GM18498 (cell line): Measurements from ENCODE around the gene COL23A1.

Experiments
- ATAC-seq: cut with Tn5 transposase; IDR thresholded peaks from one replicate; pipeline ENCODE4 v1.9.1; 2021; ENCODE audit warnings: mild to moderate bottlenecking, moderate library complexity; ENCODE audit not compliant: unreplicated experiment

COL23A1 gene

DNA sequence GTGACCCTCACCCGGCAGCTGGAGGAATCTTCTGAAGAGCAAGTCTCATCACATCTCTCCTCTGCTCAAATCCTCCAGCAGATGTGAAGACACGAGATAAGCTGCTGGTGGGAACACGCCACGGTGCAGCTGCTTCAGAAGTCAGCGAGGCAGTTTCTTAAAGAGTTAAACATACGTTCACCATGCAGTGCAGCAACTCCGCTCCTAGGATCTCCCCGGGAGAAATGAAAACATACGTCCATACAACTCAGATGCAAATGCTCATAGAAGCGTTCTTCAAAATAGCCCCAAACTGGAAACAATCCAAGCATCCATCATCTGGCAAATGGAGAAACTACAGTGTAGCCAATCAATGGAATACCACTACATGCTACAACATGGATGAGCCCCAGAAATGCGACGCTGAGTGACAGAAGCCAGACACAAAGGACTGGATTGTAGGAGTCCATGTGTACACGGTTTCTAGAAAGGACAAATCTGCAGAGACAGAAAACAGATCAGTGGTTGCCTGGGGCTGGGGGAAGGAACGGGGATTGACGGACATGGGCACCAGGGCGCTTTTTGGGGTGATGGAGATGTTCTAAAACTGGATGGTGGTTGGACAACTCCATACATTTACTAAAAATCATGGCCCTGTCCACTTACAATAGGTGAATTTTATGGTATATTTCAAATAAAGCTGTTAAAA is 150.6 kb downstream of the COL23A1 start:
- ATAC-seq = no peak

DNA sequence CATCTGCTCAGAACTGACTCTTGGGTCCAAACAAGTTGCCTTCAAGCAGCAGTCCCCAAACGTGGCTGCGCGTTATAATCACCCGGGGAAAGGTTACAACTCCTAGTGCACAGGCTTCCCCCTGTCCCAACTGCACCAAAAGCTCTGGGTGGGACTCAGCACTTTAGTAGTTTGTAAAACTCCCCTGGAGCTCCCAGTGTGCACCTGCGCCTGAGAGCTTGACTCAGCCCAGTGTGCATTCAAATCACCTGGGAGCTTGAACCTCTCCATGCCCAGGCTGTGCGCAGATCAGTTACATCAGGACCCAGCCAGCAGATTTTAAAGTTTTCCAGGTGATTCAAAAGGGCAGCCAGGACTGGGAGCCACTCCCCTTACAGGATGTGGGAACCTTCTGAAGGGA is 151.4 kb downstream of the COL23A1 start:
- ATAC-seq = no peak

DNA sequence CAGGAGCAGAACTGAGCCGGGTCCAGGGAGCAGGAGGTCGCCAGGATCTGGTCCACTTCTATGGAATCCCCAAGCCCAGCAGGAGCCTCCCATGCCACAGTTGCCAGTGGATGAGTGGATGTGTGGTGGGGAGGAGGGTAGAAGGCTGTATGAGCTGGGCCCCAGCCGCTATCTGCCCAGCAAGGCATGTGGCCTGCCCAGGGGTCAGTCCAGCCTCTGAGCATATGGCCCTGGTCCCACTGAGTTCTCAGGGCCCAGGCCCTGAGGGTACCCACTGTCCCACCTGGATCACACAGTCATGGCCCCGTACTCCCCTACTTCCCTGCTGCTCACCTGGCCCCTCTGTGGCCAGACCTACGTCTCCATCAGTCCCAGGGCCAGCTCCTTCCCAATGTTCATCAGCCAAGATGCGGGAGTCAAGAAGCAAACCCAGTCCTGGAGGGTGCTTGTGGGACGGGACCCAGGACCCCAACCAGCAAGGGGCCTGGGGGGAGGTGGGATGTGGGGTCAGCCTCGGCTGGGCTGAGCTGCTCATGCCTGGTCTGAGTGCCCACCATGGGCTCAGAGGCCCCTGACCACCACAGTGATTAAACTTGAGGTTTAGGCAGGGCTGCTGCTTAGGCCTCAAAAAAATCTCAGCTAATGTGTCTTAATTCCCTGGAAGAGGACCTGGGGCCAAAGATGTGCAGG is 152.7 kb downstream of the COL23A1 start:
- ATAC-seq = no peak

DNA sequence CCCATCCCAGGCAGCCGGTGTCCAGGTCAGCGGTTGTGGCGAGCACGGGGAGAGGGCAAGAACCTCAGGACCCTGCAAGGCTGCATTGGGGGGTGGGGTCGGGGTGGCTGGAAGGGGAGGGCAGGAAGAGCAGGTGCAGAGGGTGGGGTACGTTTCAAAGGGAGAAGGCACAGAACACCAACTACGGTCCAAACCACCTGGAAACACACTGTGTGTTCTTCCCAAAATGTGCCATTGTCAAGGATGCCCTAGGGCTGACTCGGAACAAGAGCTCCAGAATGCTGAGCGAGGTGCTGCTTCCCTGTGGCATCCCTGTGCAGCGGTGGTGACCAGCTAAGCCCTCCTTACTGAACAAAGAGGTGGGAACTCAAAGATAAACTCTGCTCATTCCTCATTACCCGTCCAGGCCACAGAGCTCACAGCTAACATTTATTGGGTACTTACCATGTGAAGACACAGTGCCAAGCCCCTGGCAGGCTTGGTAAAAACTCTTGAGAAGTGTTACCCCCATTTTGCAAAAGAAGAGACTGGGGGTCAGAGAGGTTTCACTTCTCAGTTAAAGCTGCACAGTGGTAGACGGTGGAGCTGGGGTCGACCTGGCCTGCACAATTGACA is 153.8 kb downstream of the COL23A1 start:
- no peak for ATAC-seq

DNA sequence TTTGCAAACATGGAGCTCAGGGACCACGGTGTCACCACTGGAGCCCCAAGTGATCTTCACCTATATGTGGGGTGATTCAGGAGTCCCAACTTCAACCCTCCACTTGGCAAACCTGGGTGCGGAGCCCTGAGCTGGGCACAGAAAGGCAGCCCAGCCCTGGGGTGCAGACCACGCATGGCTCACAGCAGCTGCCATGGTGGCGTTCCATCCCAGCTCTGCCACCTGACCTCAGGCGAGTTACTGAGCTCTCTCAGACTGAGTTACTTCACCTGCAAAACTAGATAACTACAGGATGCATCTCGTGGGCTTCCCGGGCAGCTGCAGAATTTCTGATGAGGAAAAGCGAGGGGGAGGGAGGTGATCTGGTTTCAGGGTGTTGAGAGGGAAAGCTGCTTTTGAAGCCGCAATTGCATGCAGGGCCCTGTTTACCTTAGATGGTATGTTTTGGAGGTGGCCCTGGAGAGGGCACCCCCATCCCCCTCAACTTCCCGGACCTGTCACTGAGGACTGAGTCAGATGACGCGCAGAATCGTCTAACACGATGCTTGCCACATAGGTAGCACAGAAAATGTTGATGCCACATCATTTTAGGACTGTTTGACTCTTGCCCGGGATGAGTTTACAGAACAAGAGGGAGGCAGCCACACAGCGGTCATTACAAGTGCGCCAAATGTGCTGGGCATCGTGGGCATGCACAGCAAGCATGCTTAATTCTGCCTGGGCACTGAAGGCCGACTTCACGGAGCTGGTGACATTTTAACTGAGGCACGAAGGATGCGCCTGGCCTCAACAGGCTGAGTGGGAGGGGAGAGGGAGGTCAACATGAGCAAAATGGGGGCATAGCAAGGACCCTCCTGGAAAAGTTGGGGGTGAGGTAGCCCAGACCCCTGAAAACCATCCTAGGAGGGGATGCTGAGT is 154.6 kb downstream of the COL23A1 start:
- ATAC-seq = no peak

DNA sequence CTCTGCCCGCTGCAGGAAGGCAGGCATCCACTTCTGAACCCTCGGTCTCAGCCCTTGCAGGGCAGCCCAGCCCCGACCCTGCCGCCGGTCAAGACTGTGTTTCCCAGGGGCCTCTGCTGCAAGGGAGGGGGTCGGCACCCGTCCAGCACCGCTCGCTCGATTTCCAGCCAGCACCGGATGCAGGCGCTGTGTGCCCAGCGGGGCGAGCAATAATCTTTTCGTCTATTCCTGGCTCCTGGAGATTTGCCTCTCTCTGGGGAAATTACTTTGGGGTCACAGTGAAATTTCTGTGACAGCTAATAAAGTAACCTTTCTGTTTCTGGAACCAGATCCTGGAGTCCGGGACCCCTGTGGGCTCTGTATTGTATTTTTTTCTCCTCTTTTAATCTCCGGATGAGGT is 155.3 kb downstream of the COL23A1 start:
- no peak for ATAC-seq

DNA sequence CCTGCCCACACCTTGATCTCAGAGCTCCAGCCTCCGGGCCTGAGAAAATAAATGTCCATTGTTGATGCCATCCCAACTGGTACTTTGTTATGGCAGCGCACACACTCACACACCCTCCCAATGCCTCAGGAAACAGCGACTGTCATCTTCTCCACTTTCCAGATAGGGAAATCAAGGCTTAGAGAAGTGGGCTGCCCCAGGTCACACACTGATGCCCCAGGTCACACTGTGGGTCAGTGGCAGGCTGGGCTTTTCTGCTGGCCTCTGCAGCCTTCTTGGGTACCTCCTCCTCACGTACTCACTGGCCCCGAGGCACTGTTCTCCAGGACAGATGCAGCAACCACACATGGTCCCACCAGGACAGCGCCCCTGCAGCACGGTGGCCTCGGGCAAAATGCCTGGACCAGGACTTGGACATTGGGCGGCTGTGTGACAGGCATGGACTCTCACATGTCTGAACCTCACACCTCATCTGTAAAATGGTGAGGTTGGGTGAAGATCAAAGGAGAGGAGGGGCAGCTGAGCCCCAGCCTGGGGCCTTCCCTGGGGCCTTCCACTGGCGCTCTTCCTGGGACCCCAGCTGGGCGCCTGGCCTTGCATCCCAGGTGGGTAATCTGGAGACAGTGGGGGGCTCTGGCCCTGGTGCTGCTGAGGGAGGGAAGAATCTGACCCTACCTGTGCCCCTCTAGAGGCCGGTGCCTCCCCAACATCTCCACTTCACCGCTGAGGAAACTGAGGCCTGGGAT is 156.0 kb downstream of the COL23A1 start:
- ATAC-seq = no peak

DNA sequence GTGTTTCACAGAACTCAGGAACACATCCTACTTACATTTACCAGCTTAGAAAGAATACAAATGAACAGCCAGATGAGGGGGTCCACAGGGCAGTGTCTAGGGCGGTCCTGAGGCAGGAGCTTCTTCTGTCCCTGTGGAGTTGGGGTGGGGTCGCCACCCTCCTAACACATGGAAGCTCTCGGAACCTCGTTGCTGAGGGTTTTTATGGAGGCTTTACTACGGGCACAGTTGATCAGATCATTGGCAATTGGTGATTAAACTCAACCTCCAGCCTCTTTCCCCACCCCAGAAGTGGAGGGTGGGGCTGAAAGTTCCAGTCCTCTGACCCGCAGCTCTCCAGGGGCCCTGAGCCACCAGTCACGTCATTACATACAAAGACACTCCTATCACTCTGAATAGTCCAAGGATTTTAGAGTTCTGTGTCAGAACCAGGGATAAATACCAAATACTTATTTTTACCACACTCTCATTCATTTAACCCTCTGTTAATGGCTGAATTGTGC is 156.9 kb downstream of the COL23A1 start:
- no peak for ATAC-seq

DNA sequence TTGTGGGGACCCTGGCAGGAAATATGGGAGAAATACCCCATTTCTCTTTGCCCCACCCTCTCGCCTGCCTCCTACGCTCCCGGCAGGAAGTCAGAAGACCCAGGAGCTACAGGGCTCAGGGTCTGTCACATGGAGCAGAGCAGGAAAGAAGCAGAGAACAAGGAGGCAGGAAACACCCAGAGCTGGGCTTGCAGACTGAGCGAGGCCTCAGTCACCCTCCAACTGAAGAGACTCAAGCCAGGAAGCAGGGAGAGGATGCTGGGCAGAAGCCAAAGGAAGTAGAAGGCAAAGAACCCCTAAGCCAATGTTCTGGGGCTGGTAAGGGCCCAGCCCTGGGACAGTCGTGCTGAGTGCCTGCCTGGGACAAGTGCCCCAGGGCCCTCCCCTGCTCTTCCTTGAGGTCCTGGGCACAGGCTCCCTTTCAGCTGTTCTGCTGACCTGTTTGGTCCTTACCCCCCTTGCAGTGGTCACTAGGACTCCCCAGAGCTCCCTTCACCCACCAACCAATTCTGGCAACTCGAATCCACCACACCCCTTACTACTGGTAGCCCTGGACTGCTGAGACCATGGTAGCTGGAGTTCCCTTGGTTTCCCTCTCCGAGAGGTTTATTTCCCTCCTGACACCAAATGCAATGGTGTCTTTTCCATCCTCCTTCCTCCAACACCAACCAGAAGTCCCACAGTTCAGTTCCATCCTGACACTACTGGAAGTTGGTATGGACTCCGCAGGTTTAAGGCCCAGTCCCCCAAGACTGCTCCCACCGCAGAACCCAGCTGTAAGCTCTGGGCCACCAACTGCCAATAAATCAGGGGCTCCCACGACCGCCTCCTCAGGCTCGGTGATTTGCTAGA is 157.5 kb downstream of the COL23A1 start:
- no peak for ATAC-seq

DNA sequence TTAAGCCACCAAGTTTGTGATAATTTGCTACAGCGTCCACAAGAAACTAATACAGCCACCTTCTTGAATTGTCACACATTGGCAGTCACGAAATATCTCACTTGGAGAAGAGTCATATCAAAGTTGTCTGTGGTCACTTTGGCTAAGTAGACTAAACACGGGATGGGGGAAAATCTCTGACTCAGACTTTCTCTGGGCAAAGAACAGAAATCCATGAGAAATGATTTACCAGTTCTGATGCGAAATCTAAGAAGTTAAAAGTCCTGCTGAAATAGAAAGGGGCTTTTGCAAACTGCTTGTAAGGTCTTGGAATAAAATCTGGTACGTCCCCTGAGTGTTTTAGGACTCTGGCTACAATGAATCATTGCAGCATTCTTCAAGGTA is 158.4 kb downstream of the COL23A1 start:
- ATAC-seq = no peak

DNA sequence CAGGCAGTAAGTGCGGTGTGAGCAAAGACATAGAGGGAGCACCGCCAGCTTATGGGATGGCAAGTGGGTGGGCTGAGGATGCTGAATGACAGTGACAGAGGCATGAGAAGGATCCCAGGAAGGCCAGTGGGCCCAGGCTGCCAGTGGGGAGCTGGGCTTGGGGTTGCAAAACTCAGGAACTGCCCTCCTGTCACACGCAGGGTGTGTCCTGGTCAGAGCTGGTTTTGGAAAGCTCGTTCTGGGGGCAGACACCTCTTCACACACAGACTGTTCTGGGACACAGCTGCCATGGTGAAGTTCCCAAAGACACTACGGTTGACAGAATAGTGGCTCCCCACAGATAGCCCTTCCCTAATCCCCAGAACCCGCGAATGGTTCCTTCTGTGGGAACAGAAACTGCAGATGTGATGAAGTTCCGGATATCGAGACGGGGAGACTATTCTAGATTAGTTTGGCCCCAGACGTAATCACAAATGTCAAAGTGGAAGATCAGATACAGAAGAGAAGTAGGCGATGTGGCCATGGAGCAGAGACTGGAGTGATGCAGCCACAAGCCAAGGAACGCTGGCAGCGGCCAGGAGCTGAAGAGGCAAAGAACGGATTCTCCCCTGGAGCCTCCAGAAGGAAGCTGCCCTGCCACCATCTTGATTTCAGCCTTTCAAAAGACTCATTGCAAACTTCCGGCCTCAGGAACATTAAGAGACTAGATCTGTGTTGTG is 159.0 kb downstream of the COL23A1 start:
- no peak for ATAC-seq

DNA sequence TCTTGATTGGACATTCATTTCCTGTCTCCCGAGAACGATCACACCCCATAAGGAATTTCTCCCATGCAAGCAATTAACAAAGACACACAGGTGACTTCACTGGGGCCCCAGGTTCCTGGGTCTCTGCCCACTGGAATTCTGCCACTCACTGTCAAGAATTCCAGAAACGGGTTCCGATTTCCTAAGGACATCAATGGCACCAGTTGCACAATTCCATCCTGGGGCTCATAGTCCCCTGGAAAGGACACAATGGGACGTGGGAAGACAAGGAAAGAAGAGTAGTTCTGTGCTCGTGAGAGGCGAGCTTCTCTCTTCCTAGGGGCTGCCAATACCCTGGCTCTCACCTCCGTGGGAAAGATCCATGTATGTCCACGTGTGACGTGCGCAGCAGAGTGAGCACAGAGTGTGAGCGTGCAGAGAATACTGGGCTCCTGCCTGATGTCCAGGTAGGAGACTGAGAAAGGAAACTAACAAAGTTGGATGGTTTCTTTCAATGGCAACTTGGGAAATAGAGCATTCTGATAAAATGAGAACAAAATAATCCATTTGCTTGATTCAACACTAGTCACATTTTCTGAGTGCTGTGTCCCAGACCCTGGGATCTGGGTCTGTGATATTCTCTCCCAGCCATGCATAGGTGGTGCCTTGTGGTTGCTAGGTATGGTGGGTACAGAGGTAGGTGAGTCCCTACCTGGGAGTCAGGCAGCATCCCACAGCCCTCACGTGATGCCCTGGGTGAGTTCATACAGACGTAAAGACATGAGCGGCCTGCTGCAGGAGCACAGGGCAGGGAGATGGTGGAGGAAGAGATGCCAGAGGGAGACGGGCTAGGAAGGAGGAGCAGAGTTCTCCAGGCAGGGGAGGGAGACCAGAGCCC is 159.8 kb downstream of the COL23A1 start:
- ATAC-seq = no peak

DNA sequence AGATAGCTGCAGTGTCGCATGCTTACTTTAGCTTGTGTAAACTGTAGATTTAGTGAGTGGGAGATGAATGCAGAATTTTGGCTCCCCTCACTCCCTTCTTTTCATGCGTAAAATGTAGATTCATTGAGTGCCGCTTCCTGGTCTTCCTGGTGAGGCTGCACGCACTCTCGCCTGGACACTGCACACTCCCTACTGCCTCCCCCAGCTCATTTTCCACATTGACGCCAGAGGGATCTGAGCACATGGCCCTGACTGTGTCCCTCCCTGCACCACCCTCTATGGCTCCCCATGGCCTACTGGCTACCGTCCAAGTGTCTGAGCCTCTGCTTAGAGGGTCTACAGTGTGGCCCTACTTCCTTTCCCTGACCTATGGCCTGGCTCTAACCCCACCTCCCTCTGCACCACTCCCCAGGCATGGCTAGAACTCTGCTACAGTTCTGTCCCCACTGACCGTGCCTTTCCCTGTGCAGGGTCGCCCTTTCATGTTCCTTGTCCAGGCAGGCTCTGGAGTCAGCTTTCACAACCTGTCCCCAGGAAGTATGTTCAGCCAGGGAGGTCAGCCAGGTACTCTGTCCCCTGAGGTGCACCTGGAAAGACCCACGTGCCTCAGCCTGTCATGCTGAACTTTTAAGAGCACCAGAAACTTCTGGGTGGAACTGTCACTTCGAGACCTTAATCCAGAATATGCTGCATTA is 160.6 kb downstream of the COL23A1 start:
- ATAC-seq = no peak

DNA sequence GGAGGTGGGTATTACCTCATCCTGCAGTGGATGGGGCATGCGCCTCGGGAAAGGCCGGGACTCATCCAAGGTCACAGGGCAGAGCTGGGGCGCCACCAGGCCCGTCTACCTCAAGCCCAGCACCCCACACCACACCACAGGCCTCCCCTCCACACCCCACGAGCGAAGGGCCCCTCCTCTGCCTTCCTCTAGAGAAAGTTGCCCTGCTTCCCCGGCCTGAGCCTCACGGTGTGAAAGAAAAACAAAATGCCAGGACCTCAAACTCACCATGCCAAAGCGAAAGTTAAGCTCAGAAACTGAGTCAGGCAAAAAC is 161.1 kb downstream of the COL23A1 start:
- ATAC-seq = no peak

DNA sequence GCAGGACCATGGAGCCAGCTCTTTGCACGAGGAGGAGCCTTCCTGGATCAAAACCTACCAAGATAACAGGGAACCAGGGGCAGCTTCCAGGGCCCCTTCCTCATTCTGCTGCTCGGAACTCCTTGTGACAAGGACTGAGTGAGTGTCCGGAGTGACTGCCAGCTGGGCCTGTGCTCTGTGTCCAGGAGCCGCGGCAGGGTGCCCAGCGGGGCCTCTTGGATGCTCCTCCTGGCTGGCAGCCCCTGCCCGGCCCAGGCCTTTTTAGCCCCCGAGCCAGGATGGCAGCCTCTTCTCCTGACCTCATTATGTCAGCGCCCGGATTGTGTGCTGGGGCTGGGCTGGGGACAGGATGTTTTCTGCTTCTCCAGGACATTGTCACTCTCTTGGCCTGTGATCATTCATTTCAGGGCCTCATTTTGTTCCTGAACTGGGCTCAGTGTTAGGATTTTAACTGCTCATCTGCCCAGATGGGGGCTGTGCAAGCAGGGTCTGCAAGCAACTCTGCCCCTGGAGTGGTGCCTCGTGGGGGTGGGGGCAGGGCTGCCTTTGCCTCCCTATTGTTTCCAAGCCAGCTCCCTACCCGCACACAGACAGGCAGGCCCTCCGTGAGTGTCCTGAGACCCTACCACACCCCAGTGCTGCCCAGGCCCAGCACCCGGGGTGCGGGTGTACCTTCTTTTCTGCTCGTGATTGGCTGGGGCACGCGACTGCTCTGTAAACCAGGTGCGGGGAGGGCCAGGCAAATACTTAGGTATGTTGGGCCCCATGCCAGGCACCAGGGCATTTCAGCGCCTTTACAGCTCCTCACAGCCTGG is 161.6 kb downstream of the COL23A1 start:
- ATAC-seq = no peak

DNA sequence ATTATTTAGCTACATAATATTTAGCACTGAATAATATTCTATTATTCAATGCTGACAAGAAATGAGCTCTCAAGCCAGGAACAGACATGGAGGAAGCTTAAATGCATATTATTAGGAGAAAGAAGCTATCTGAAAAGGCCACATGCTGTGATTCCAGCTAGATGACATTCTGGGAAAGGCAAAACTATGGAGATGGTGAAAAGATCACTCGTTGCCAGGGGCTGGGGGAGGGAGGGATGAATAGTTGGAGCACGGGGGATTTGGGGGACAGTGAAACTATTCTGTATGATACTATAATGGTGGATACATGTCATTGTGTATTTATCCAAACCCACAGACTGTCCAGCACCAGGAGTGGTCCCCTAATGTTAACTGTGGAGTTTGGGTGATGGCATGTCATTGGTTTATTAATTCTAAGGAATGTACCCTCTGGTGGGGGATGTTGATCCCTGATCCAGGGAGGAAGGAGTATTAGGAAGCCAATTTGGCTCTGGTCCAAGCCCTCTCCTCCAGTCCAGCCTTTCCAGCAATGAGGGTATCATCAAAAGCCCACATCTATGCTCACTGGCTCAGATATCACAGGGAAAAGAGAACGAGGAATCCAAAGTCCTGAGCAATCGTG is 162.5 kb downstream of the COL23A1 start:
- ATAC-seq = no peak
